HL-60 (cell line): Measurements from ENCODE around the gene SYT6.

Source experiments
- DNase-seq, 2 experiments: peaks; one replicate each; pipeline ENCODE4 v3.0.0-alpha.2; 2010 to 2020; ENCODE audit warnings: low read depth in 1 of 2, low spot score in 1 of 2
- H3K27ac ChIP-seq: fragments of 250-450 bp; sonication (Bioruptor Pico); replicated peaks from 2 replicates; pipeline ENCODE4 v1.5.1; 2020; ENCODE audit warnings: mild to moderate bottlenecking, moderate library complexity
- H3K27me3 ChIP-seq: fragments of 250-450 bp; sonication (Bioruptor Pico); 2 replicates; pipeline ENCODE4 v1.5.1; 2021; ENCODE audit warnings: mild to moderate bottlenecking, moderate library complexity; ENCODE audit not compliant: insufficient read depth, poor library complexity, severe bottlenecking
- H3K4me3 ChIP-seq: replicated peaks from 2 replicates; pipeline ENCODE4 v1.5.1; 2011; ENCODE audit warnings: mild to moderate bottlenecking, control low read depth, low read length; ENCODE audit not compliant: insufficient read depth
- CTCF ChIP-seq: IDR thresholded peaks from one replicate; pipeline ENCODE4 v1.5.1; 2011; ENCODE audit warnings: low read length, control low read depth, inconsistent platforms; ENCODE audit not compliant: insufficient read depth
- GABPA ChIP-seq: IDR thresholded peaks from 2 replicates; pipeline ENCODE4 v1.6.1; 2012; ENCODE audit warnings: low read depth
- POLR2AphosphoS5 ChIP-seq: IDR thresholded peaks from 2 replicates; pipeline ENCODE4 v1.6.1; 2012; ENCODE audit warnings: low read depth
- REST ChIP-seq: IDR thresholded peaks from 2 replicates; pipeline ENCODE4 v1.6.1; 2012; ENCODE audit warnings: low read depth; ENCODE audit not compliant: insufficient replicate concordance
- SPI1 ChIP-seq: IDR thresholded peaks from 2 replicates; pipeline ENCODE4 v1.6.1; 2012; ENCODE audit warnings: low read depth, mild to moderate bottlenecking, borderline replicate concordance

SYT6 gene

DNA sequence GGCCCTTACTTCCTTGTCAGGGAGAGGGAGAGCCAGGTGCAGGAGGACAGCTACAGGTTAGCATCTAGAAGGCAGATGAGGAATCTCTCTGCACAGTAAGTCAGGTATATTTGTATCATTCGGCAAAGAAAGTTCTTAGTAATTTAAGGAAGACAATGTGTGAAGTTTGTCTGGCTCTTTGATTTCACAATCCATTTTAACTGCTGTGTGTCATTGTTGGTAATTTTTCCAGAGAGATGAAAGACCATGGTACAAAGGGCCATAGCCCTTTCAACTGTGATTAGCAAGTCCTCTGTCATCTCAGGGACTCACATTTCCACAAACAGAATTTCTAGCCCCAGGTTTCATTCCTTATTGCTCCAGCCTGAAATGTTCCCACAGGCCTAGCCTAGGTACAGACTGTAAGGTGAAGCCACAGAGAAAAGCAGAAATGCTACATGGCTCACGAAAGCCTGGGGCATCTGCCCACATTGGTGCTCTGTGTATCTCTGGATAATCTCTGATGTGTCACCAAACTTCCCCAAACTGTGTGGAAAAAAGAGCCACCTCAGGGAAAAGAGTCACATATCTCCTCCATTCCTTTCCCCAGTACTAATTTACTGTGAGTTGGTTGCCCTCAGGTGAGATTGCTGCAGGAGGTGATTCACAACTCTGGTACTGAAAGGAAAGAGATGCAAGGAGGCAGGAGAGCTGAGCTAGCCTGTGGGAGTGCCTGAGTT is 70.6 kb downstream of the SYT6 start:
- DNase-seq = peak in 1 of 2 experiments; percentile 27
- no peak overlapping the region for H3K27ac ChIP-seq
- no peak overlapping the region for H3K4me3 ChIP-seq
- TF ChIP-seq CTCF (no peak), SPI1 (peak; percentile 49)
- H3K27me3 ChIP-seq = no peaks in the 10 kb centered on the region

GRCh38 chr1:114082304-114082630 is 71.4 kb downstream of the SYT6 start:
- no peak for DNase-seq
- no peaks in the 10 kb centered on the region for H3K27me3 ChIP-seq
- no peak for TF ChIP-seq POLR2AphosphoS5
- TF ChIP-seq CTCF = no peak
- TF ChIP-seq REST = no peak
- TF ChIP-seq SPI1 = no peak
- TF ChIP-seq GABPA = no peak

GRCh38 chr1:114081437-114082303 is 72.0 kb downstream of the SYT6 start:
- H3K4me3 ChIP-seq = no peak overlapping the region
- no peak for DNase-seq
- no peak overlapping the region for H3K27ac ChIP-seq
- TF ChIP-seq GABPA (no peak), REST (no peak), CTCF (no peak), POLR2AphosphoS5 (no peak), SPI1 (no peak)
- H3K27me3 ChIP-seq = no peaks in the 10 kb centered on the region

More at GRCh38 chr1:114082304-114082630, 71.4 kb downstream of the SYT6 start:
- H3K27ac ChIP-seq = no peak overlapping the region
- no peak overlapping the region for H3K4me3 ChIP-seq
